IMR-90 (cell line): Measurements from ENCODE around the gene ZNF132. TPM values are rescaled to one million over a fixed set of nuclear protein-coding genes. Genes with fewer than 3 reads are reported as not detected.

Experiments
- ATAC-seq: fragments of 200-7000 bp; cut with Tn5 transposase; 2 replicates; pipeline ENCODE4 v1.9.1; 2020; ENCODE audit warnings: low read depth, mild to moderate bottlenecking, moderate library complexity
- BruUV-seq: library from RNA; stranded (reverse); fragments of 400-500 nt; replicated peaks from 2 replicates; lab custom pipeline; 2021; lab: Mats Ljungman, UMichigan
- CTCF ChIA-PET: fragments of 300-600 bp; formaldehyde crosslinking; extraction: SDS; loops from one replicate; lab custom pipeline; 2021; ENCODE audit warnings: antibody characterized with exemption; lab: Yijun Ruan, JAX
- POLR2A ChIA-PET: fragments of 300-600 bp; sonication (Branson Sonifier 250); formaldehyde crosslinking; loops from one replicate; lab custom pipeline; 2022; ENCODE audit warnings: antibody characterized with exemption; ENCODE audit not compliant: unreplicated experiment; lab: Charles Lee
- DNase-seq: peaks from one replicate; pipeline ENCODE4 v3.0.0; 2013
- H2AFZ ChIP-seq: replicated peaks from 2 replicates; pipeline ENCODE3; 2013; ENCODE audit warnings: low read length, mild to moderate bottlenecking; ENCODE audit not compliant: poor library complexity
- H2AK5ac ChIP-seq: 2 replicates; pipeline ENCODE4 v1.6.1; 2013; ENCODE audit warnings: low read depth, low read length, inconsistent platforms
- H2AK9ac ChIP-seq: replicated peaks from 2 replicates; pipeline ENCODE3; 2013; ENCODE audit warnings: mild to moderate bottlenecking, low read depth, low read length, moderate library complexity; ENCODE audit not compliant: poor library complexity
- H2BK120ac ChIP-seq: 2 replicates; pipeline ENCODE4 v1.6.1; 2013; ENCODE audit warnings: low read depth, low read length, inconsistent platforms
- H2BK15ac ChIP-seq: 3 replicates; pipeline ENCODE4 v1.6.1; 2013; ENCODE audit warnings: low read depth, low read length, inconsistent platforms
- H2BK20ac ChIP-seq: 2 replicates; pipeline ENCODE4 v1.6.1; 2013; ENCODE audit warnings: low read depth, mild to moderate bottlenecking, inconsistent platforms, low read length, moderate library complexity
- H2BK5ac ChIP-seq: 2 replicates; pipeline ENCODE4 v1.6.1; 2013; ENCODE audit warnings: mild to moderate bottlenecking, low read depth, low read length, inconsistent platforms; ENCODE audit not compliant: poor library complexity, severe bottlenecking
- H3K14ac ChIP-seq: replicated peaks from 2 replicates; pipeline ENCODE4 v1.6.1; 2013; ENCODE audit warnings: low read depth, low read length, inconsistent platforms
- H3K18ac ChIP-seq: 2 replicates; pipeline ENCODE4 v1.6.1; 2013; ENCODE audit warnings: low read depth, low read length, control low read depth
- H3K23ac ChIP-seq: 2 replicates; pipeline ENCODE4 v1.6.1; 2013; ENCODE audit warnings: low read depth, low read length, inconsistent platforms
- H3K27ac ChIP-seq: 2 replicates; pipeline ENCODE4 v1.5.1; 2013; ENCODE audit warnings: mild to moderate bottlenecking, control low read depth, low read length; ENCODE audit not compliant: insufficient read depth
- H3K27me3 ChIP-seq: 2 replicates; pipeline ENCODE4 v1.6.1; 2013; ENCODE audit warnings: low read length; ENCODE audit not compliant: control insufficient read depth, insufficient read depth
- H3K36me3 ChIP-seq: 2 replicates; pipeline ENCODE4 v1.6.1; 2013; ENCODE audit warnings: low read length, mixed read lengths; ENCODE audit not compliant: control insufficient read depth, insufficient read depth
- H3K4ac ChIP-seq: 2 replicates; pipeline ENCODE4 v1.6.1; 2013; ENCODE audit warnings: low read depth, low read length, inconsistent platforms
- H3K4me1 ChIP-seq: 2 replicates; pipeline ENCODE4 v1.6.1; 2013; ENCODE audit warnings: low read length, mixed read lengths; ENCODE audit not compliant: control insufficient read depth, insufficient read depth
- H3K4me2 ChIP-seq: 2 replicates; pipeline ENCODE4 v1.6.1; 2013; ENCODE audit warnings: low read depth, mild to moderate bottlenecking, control low read depth, low read length, moderate library complexity
- H3K4me3 ChIP-seq: 2 replicates; pipeline ENCODE4 v1.5.1; 2013; ENCODE audit warnings: low read depth, mild to moderate bottlenecking, control low read depth, low read length, moderate library complexity; ENCODE audit not compliant: insufficient read depth
- H3K56ac ChIP-seq: 2 replicates; pipeline ENCODE4 v1.6.1; 2013; ENCODE audit warnings: low read length, inconsistent platforms; ENCODE audit not compliant: insufficient read depth; ENCODE audit errors: extremely low read depth
- H3K79me1 ChIP-seq, 2 experiments: 2 replicates each; pipeline ENCODE4 v1.6.1; 2013; ENCODE audit warnings: low read length in 2 of 2, inconsistent platforms in 1 of 2, low read depth in 1 of 2
- H3K9ac ChIP-seq: 2 replicates; pipeline ENCODE4 v1.6.1; 2013; ENCODE audit warnings: low read depth, low read length, control low read depth
- H3K9me1 ChIP-seq: 2 replicates; pipeline ENCODE4 v1.6.1; 2013; ENCODE audit warnings: low read length, inconsistent platforms; ENCODE audit not compliant: insufficient read depth
- H3K9me3 ChIP-seq: 2 replicates; pipeline ENCODE4 v1.6.1; 2013; ENCODE audit warnings: low read length; ENCODE audit not compliant: control insufficient read depth, insufficient read depth
- H4K20me1 ChIP-seq: 2 replicates; pipeline ENCODE4 v1.6.1; 2013; ENCODE audit warnings: low read length, inconsistent platforms; ENCODE audit not compliant: insufficient read depth
- H4K5ac ChIP-seq: 2 replicates; pipeline ENCODE4 v1.6.1; 2013; ENCODE audit warnings: mild to moderate bottlenecking, low read depth, low read length, control low read depth
- H4K8ac ChIP-seq, 2 experiments: 2 replicates each; pipeline ENCODE4 v1.6.1; 2013; ENCODE audit warnings: low read depth in 2 of 2, low read length in 2 of 2, control low read depth in 1 of 2, inconsistent platforms in 1 of 2
- H4K91ac ChIP-seq: 2 replicates; pipeline ENCODE4 v1.6.1; 2013; ENCODE audit warnings: low read depth, low read length, inconsistent platforms; ENCODE audit not compliant: insufficient read depth
- BHLHE40 ChIP-seq: fragments of 150-350 bp; IDR thresholded peaks from 2 replicates; pipeline ENCODE4 v1.6.1; 2016; ENCODE audit warnings: mild to moderate bottlenecking, low read depth, low read length
- CEBPB ChIP-seq: IDR thresholded peaks from 2 replicates; pipeline ENCODE4 v1.6.1; 2012; ENCODE audit warnings: low read depth, low read length, improper control_type of control experiment
- CHD1 ChIP-seq: IDR thresholded peaks from 2 replicates; pipeline ENCODE4 v1.6.1; 2012; ENCODE audit warnings: low read depth, low read length, improper control_type of control experiment
- CTCF ChIP-seq: conservative IDR thresholded peaks from 2 replicates; pipeline ENCODE4 v1.5.1; 2012; ENCODE audit warnings: mild to moderate bottlenecking, low read depth, low read length, improper control_type of control experiment
- FOS ChIP-seq: fragments of 150-350 bp; IDR thresholded peaks from 2 replicates; pipeline ENCODE4 v1.6.1; 2016; ENCODE audit warnings: low read depth, low read length
- MAZ ChIP-seq: IDR thresholded peaks from 2 replicates; pipeline ENCODE4 v1.6.1; 2012; ENCODE audit warnings: low read depth, mild to moderate bottlenecking, low read length, improper control_type of control experiment, moderate library complexity, borderline replicate concordance
- MXI1 ChIP-seq: IDR thresholded peaks from 2 replicates; pipeline ENCODE4 v1.6.1; 2012; ENCODE audit warnings: low read depth, mild to moderate bottlenecking, low read length, moderate library complexity, borderline replicate concordance
- NFE2L2 ChIP-seq: fragments of 150-350 bp; IDR thresholded peaks from 2 replicates; pipeline ENCODE4 v1.6.1; 2016; ENCODE audit warnings: low read depth, mild to moderate bottlenecking, low read length
- RAD21 ChIP-seq: IDR thresholded peaks from 2 replicates; pipeline ENCODE4 v1.6.1; 2012; ENCODE audit warnings: low read length, improper control_type of control experiment
- RCOR1 ChIP-seq: IDR thresholded peaks from 2 replicates; pipeline ENCODE4 v1.6.1; 2012; ENCODE audit warnings: mild to moderate bottlenecking, low read length, improper control_type of control experiment; ENCODE audit not compliant: insufficient replicate concordance
- RFX5 ChIP-seq: IDR thresholded peaks from 2 replicates; pipeline ENCODE4 v1.8.0; 2012; ENCODE audit warnings: low read depth, mild to moderate bottlenecking, low read length, moderate library complexity
- USF2 ChIP-seq: fragments of 150-350 bp; IDR thresholded peaks from 2 replicates; pipeline ENCODE4 v1.6.1; 2017; ENCODE audit warnings: mild to moderate bottlenecking, antibody characterized with exemption, low read length, low read depth
- WGBS, 2 experiments: methylation state at CpG; one replicate each; pipeline versions ENCODE4 v1.1.5 to v1.1.7; 2013; ENCODE audit warnings: missing lambda C conversion rate in 2 of 2; ENCODE audit not compliant: insufficient read length in 1 of 2; ENCODE audit errors: extremely low coverage in 2 of 2; 5-methylcytosine and 5-hydroxymethylcytosine counted together
- dilution Hi-C: fragments of 300-500 bp; cut with HindIII; formaldehyde crosslinking; loops from one replicate; pipeline ENCODE4 v1.14.3; 2018; ENCODE audit warnings: low sequenced_read_pairs; ENCODE audit not compliant: unreplicated experiment
- in situ Hi-C: fragments of 300-500 bp; cut with MboI; formaldehyde crosslinking; loops from 3 replicates; pipeline ENCODE4 v1.14.3; 2019; ENCODE audit warnings: low sequenced_read_pairs, inconsistent platforms, mixed read lengths
- intact Hi-C: fragments of 100-400 bp; cut with micrococcal nuclease; formaldehyde crosslinking; loops from 2 replicates; pipeline ENCODE4 v1.10.0; 2022
- polyA plus RNA-seq, 3 experiments: library from polyadenylated mRNA; depleted of rRNA; stranded (reverse); fragments of >200 nt; gene quantifications; 2 replicates each; pipeline ENCODE4 v1.2.3, GENCODE V29; 2012; ENCODE audit warnings: low replicate concordance in 1 of 3
- total RNA-seq: library from RNA; depleted of rRNA; stranded (reverse); fragments of >200 nt; gene quantifications from 2 replicates; pipeline ENCODE4 v1.2.3, GENCODE V29; 2012
- TF ChIP-seq, protein P1 (sequence below): fragments of 150-350 bp; IDR thresholded peaks from 2 replicates; pipeline ENCODE4 v1.6.1; 2016; ENCODE audit warnings: low read depth, mild to moderate bottlenecking, low read length, moderate library complexity, borderline replicate concordance

ZNF132 gene
- total and polyA plus RNA-seq, 2 of the 4 experiments (the other 2 are of a cell fraction) = 2.4 to 13.6 TPM

DNA sequence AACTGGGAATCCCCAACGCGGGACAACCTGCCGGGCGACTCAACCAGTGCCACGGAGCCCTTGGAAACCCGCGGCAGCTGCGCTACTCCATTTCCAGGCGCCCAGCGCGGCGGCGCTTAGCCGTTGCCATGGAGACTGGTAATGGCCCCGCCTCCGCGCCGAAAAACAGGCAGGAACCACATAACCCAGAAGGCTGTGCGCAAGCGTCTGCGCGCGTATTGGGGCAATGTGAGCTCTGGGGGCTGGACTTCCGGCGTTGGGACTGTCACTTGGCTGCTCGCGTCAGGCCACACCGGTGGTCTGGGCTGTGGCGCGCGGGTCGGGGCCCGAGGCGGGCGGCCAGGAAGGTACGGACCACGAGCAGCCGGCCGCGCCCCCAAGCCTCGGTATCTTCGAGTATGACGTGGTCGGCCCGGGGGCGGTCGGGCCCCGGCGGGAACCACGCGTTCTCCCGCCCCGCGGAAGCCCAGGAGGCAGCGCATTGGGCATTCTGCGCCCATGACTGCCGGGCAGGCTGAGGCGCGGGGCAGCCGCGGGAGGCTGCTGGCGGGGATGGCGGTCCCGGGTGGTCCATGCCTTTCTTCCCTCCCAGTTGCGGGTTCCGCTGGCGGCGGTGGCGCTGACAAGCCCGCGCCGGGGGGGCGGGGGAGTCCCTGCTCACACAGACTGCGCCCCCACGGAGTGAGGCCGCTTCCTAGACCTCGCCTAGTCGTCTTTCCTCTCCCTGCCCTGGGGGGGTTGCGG is 11.6 kb upstream of the ZNF132 start, which contains the start of gene ZNF324B:
Gene ZNF324B (plus strand): TSS at position 265 of the 744 bp plus-strand sequence. CDS start 2,080 bp downstream, outside the sequence.
- Histone ChIP-seq H3K9me3 (no peaks in the 10 kb centered on the region; the same call in none of the 2 replicates), H3K4me2 (peak within 1 kb of the TSS; percentile 88), H2AK9ac (peak within 1 kb of the TSS; percentile 81), H3K36me3 (peaks cover 12% of the 10 kb centered on the region), H4K8ac (peak within 1 kb of the TSS in 1 of 2 experiments; percentile 37; a peak in 2 of 4 replicates), H3K14ac (no peak within 1 kb of the TSS), H3K56ac (0 out of 2 replicates have a peak within 1 kb of the TSS, but pooled peaks have one; percentile 30), H2AK5ac (0 out of 2 replicates have a peak within 1 kb of the TSS, but pooled peaks have one; percentile 5), H2BK5ac (no peak within 1 kb of the TSS), H4K20me1 (no peaks in the 10 kb centered on the region), H3K23ac (peak within 1 kb of the TSS; percentile 66), H4K91ac (no peak within 1 kb of the TSS; the same call in 1 of the 2 replicates), H3K9me1 (peaks cover 13% of the 10 kb centered on the region), H3K18ac (no peak within 1 kb of the TSS), H4K5ac (no peak within 1 kb of the TSS), H2BK120ac (no peak within 1 kb of the TSS), H2BK15ac (no peak within 1 kb of the TSS), H3K27me3 (no peaks in the 10 kb centered on the region), H3K79me1 (peaks cover 8 to 13% of the 10 kb centered on the region in 2 experiments; a peak in 2 of 4 replicates), H2AFZ (peak within 1 kb of the TSS; percentile 99), H3K4ac (no peak within 1 kb of the TSS), H3K27ac (peak within 1 kb of the TSS; percentile 3; the same call in 1 of the 2 replicates), H3K4me1 (no peaks in the 10 kb centered on the region), H2BK20ac (no peak within 1 kb of the TSS), H3K4me3 (peak within 1 kb of the TSS; percentile 67), H3K9ac (peak within 1 kb of the TSS; percentile 7)
- DNase-seq (peak; percentile 92), ATAC-seq (peak; percentile 99)
- CTCF ChIA-PET = interaction anchor here (1.5 kb wide), 1 partner anchor 69 kb away, joined by 4 read pairs; the partner anchor contains the start of gene ZBTB45
- intact Hi-C loops = no loop called here
- dilution Hi-C loops = no loop called here
- 0% methylated on average over 51 of the region's 79 CpGs; no CpG with 5 or more reads in 1 of the 2 experiments for WGBS, 2 experiments
- in situ Hi-C loops = no loop called here
- no TSS peak for BruUV-seq
- POLR2A ChIA-PET = interaction anchor here (0.6 kb wide), 1 partner anchor 171 kb away, joined by 3 read pairs; no protein-coding TSS in a partner anchor
- TF ChIP-seq MAZ = peak; percentile 82; the same call in 1 of the 2 replicates
- no peak for TF ChIP-seq CHD1
- TF ChIP-seq BHLHE40 = no peak
- TF ChIP-seq NFE2L2 = no peak
- no peak for TF ChIP-seq CTCF
- no peak for TF ChIP-seq FOS
- no peak for TF ChIP-seq RCOR1
- no peak for TF ChIP-seq CEBPB
- no peak for TF ChIP-seq RAD21
- TF ChIP-seq RFX5 = no peak
- TF ChIP-seq MXI1 = peak; percentile 79
- TF ChIP-seq, protein P1, sequence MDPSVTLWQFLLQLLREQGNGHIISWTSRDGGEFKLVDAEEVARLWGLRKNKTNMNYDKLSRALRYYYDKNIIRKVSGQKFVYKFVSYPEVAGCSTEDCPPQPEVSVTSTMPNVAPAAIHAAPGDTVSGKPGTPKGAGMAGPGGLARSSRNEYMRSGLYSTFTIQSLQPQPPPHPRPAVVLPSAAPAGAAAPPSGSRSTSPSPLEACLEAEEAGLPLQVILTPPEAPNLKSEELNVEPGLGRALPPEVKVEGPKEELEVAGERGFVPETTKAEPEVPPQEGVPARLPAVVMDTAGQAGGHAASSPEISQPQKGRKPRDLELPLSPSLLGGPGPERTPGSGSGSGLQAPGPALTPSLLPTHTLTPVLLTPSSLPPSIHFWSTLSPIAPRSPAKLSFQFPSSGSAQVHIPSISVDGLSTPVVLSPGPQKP = no peak
- peak; percentile 32; the same call in 1 of the 2 replicates for TF ChIP-seq USF2
